Panc1 (cell line): ENCODE data around the gene KIF26B. TPM values are rescaled to one million over a fixed set of nuclear protein-coding genes. Genes with fewer than 3 reads are reported as not detected.

ENCODE experiments used
- ATAC-seq: fragments of 200-7000 bp; cut with Tn5 transposase; 2 replicates; pipeline ENCODE4 v1.9.1; 2020; ENCODE audit warnings: mild to moderate bottlenecking, moderate library complexity
- BruUV-seq: library from RNA; stranded (reverse); fragments of 400-500 nt; replicated peaks from 2 replicates; lab custom pipeline; 2021; lab: Mats Ljungman, UMichigan
- CTCF ChIA-PET: fragments of 300-600 bp; sonication (Branson Sonifier 250); formaldehyde crosslinking; loops from one replicate; lab custom pipeline; 2022; ENCODE audit warnings: antibody characterized with exemption; lab: Charles Lee
- POLR2A ChIA-PET: fragments of 300-600 bp; sonication (Branson Sonifier 250); formaldehyde crosslinking; loops from one replicate; lab custom pipeline; 2022; ENCODE audit warnings: antibody characterized with exemption; lab: Charles Lee
- DNase-seq: peaks from one replicate; pipeline ENCODE4 v3.0.0-alpha.2; 2010; ENCODE audit warnings: low read depth, low spot score
- H3K27ac ChIP-seq: 2 replicates; pipeline ENCODE4 v1.5.1; 2011; ENCODE audit warnings: mild to moderate bottlenecking, low read length, inconsistent platforms
- H3K27me3 ChIP-seq: fragments of 200-500 bp; sonication (Bioruptor generic); 2 replicates; pipeline ENCODE4 v1.6.0; 2014; ENCODE audit warnings: low read length, inconsistent platforms; ENCODE audit not compliant: control insufficient read depth, insufficient read depth
- H3K36me3 ChIP-seq: fragments of 200-500 bp; sonication (Bioruptor generic); 2 replicates; pipeline ENCODE4 v1.5.1; 2014; ENCODE audit warnings: inconsistent platforms, mild to moderate bottlenecking, low read length, moderate library complexity; ENCODE audit not compliant: control insufficient read depth, insufficient read depth
- H3K4me1 ChIP-seq: 2 replicates; pipeline ENCODE4 v1.5.1; 2011; ENCODE audit warnings: inconsistent platforms, mild to moderate bottlenecking, low read length, moderate library complexity; ENCODE audit not compliant: control insufficient read depth, insufficient read depth
- H3K4me3 ChIP-seq, 2 experiments: 2 replicates each; pipeline ENCODE4 v1.5.1; 2011 to 2012; ENCODE audit warnings: low read depth in 2 of 2, low read length in 2 of 2, mild to moderate bottlenecking in 2 of 2, inconsistent platforms in 1 of 2, moderate library complexity in 1 of 2
- H3K9me3 ChIP-seq: fragments of 200-500 bp; sonication (Bioruptor generic); 2 replicates; pipeline ENCODE4 v1.5.1; 2014; ENCODE audit warnings: low read depth, mild to moderate bottlenecking, inconsistent platforms, low read length, moderate library complexity; ENCODE audit not compliant: control insufficient read depth, insufficient read depth
- POLR2AphosphoS5 ChIP-seq: IDR thresholded peaks from 2 replicates; pipeline ENCODE4 v1.6.1; 2012; ENCODE audit warnings: mild to moderate bottlenecking, low read depth, low read length, moderate library complexity
- SIN3A ChIP-seq: IDR thresholded peaks from 2 replicates; pipeline ENCODE4 v1.6.1; 2012; ENCODE audit warnings: low read depth, mild to moderate bottlenecking, low read length, moderate library complexity, borderline replicate concordance; ENCODE audit not compliant: insufficient read depth
- TCF7L2 ChIP-seq: IDR thresholded peaks from 2 replicates; pipeline ENCODE4 v1.6.1; 2011; ENCODE audit warnings: mild to moderate bottlenecking, low read depth, low read length, inconsistent platforms
- in situ Hi-C: cut with HindIII; loops from 2 replicates; pipeline ENCODE4 v1.10.0; 2016; ENCODE audit warnings: low sequenced_read_pairs, low pct_unique_long_range_greater_than_20kb
- intact Hi-C: fragments of 100-400 bp; cut with micrococcal nuclease; formaldehyde crosslinking; loops from one replicate; pipeline ENCODE4 v1.10.0; 2022; ENCODE audit not compliant: unreplicated experiment
- total RNA-seq: library from RNA; stranded (reverse); gene quantifications from one replicate; pipeline ENCODE4 v1.2.1, GENCODE V29; 2021; ENCODE audit not compliant: unreplicated experiment
- TF ChIP-seq, protein P1 (sequence below), 2 experiments: IDR thresholded peaks; 2 replicates each; pipeline ENCODE4 v1.6.1; 2011 to 2012; ENCODE audit warnings: low read depth in 2 of 2, control low read depth in 1 of 2, low read length in 1 of 2, mild to moderate bottlenecking in 1 of 2, moderate library complexity in 1 of 2; ENCODE audit not compliant: insufficient read depth in 1 of 2
- TF ChIP-seq, protein P2 (sequence below): fragments of 450-650 bp; IDR thresholded peaks from 2 replicates; pipeline ENCODE4 v1.5.1; 2017; ENCODE audit warnings: mild to moderate bottlenecking

Gene KIF26B
- total RNA-seq, 1 experiment from 2014 or later, result 0.33 TPM

DNA sequence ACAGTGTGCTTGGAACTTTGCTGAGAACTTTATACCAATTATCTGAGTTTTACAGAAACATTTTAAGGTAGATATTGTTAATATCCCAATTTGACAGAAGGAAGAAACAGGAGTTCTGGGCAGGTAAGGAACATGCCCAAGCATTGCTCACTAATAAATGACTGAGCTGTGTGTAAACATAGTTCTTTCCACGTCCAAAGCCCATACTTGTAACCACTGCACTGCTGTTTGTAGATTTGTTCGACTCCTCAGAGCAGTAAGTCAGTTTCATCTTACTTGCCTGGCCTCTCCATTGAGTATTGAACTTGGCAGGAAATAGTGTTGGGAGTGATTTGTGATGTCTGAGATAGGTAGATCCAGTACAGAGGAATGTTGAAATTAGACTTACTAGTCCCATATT lies 335.1 kb downstream of the KIF26B start:
- in situ Hi-C loops, result no loop called here
- no peak for ATAC-seq
- Histone ChIP-seq H3K4me1 (no peaks in the 10 kb centered on the region), H3K36me3 (no peaks in the 10 kb centered on the region), H3K27me3 (no peaks in the 10 kb centered on the region), H3K4me3 (no peak overlapping the region), H3K9me3 (no peaks in the 10 kb centered on the region), H3K27ac (no peak overlapping the region)
- TF ChIP-seq, protein P1, sequence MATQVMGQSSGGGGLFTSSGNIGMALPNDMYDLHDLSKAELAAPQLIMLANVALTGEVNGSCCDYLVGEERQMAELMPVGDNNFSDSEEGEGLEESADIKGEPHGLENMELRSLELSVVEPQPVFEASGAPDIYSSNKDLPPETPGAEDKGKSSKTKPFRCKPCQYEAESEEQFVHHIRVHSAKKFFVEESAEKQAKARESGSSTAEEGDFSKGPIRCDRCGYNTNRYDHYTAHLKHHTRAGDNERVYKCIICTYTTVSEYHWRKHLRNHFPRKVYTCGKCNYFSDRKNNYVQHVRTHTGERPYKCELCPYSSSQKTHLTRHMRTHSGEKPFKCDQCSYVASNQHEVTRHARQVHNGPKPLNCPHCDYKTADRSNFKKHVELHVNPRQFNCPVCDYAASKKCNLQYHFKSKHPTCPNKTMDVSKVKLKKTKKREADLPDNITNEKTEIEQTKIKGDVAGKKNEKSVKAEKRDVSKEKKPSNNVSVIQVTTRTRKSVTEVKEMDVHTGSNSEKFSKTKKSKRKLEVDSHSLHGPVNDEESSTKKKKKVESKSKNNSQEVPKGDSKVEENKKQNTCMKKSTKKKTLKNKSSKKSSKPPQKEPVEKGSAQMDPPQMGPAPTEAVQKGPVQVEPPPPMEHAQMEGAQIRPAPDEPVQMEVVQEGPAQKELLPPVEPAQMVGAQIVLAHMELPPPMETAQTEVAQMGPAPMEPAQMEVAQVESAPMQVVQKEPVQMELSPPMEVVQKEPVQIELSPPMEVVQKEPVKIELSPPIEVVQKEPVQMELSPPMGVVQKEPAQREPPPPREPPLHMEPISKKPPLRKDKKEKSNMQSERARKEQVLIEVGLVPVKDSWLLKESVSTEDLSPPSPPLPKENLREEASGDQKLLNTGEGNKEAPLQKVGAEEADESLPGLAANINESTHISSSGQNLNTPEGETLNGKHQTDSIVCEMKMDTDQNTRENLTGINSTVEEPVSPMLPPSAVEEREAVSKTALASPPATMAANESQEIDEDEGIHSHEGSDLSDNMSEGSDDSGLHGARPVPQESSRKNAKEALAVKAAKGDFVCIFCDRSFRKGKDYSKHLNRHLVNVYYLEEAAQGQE (IDR thresholded peaks at IDR 0.05; ENCODE audit: insufficient read depth in 1 of 2, low read depth in 2 of 2, low read length in 1 of 2), result no peak
- no peak for TF ChIP-seq POLR2AphosphoS5
- TF ChIP-seq TCF7L2, result no peak
- TF ChIP-seq SIN3A, result no peak
- TF ChIP-seq, protein P2, sequence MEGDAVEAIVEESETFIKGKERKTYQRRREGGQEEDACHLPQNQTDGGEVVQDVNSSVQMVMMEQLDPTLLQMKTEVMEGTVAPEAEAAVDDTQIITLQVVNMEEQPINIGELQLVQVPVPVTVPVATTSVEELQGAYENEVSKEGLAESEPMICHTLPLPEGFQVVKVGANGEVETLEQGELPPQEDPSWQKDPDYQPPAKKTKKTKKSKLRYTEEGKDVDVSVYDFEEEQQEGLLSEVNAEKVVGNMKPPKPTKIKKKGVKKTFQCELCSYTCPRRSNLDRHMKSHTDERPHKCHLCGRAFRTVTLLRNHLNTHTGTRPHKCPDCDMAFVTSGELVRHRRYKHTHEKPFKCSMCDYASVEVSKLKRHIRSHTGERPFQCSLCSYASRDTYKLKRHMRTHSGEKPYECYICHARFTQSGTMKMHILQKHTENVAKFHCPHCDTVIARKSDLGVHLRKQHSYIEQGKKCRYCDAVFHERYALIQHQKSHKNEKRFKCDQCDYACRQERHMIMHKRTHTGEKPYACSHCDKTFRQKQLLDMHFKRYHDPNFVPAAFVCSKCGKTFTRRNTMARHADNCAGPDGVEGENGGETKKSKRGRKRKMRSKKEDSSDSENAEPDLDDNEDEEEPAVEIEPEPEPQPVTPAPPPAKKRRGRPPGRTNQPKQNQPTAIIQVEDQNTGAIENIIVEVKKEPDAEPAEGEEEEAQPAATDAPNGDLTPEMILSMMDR, result no peak
- intact Hi-C loops, result loop anchor here (5.0 kb wide), 1 partner anchor 688 kb away; no protein-coding TSS in a partner anchor
- ChIA-PET CTCF (interaction anchor here (0.6 kb wide), 1 partner anchor 113 kb away, joined by 4 read pairs; no protein-coding TSS in a partner anchor), POLR2A (no interaction called here)
- no TSS peak for BruUV-seq
- no peak for DNase-seq

DNA sequence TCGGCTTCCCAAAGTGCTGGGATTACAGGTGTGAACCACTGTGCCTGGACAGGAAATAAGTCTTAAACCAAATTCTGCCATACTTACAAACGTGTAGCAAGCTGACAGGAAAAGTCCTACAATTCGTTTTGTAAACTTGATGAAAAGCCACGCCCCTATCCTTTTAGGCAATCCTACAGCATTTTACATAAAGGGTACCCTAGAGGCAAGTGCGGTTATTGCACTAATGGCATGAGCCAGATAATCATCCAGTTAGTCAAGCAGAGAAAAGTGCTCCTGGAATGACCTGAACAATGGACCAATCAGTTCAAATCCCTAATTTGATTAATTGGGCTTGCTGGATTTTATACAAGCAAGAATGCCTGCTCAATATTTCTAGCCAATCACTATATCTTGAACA lies 338.2 kb downstream of the KIF26B start:
- ATAC-seq, result no peak

More for the DNA sequence above, 338.2 kb downstream of the KIF26B start:
- TF ChIP-seq SIN3A (no peak), TCF7L2 (no peak), POLR2AphosphoS5 (no peak)
- TF ChIP-seq, protein P2, result no peak
- TF ChIP-seq, protein P1 (IDR thresholded peaks at IDR 0.05; ENCODE audit: insufficient read depth in 1 of 2, low read depth in 2 of 2, low read length in 1 of 2), result no peak
- H3K36me3 ChIP-seq, result no peaks in the 10 kb centered on the region; the same call in 1 of the 2 replicates
- in situ Hi-C loops, result no loop called here
- H3K4me1 ChIP-seq, result no peaks in the 10 kb centered on the region
- no peak overlapping the region for H3K4me3 ChIP-seq
- no peak overlapping the region for H3K27ac ChIP-seq
- no peaks in the 10 kb centered on the region for H3K9me3 ChIP-seq
- BruUV-seq, result no TSS peak
- no peak for DNase-seq
- ChIA-PET CTCF (no interaction called here), POLR2A (no interaction called here)
- intact Hi-C loops, result loop anchor here (5.0 kb wide), 1 partner anchor 691 kb away; no protein-coding TSS in a partner anchor
- no peaks in the 10 kb centered on the region for H3K27me3 ChIP-seq
